H1 (cell line): ENCODE data around the gene BABAM2. TPM values are rescaled to one million over a fixed set of nuclear protein-coding genes. Genes with fewer than 3 reads are reported as not detected.

ENCODE experiments used
- CTCF ChIA-PET: fragments of 300-600 bp; sonication (Branson Sonifier 250); formaldehyde crosslinking; loops from one replicate; lab custom pipeline; 2021; ENCODE audit not compliant: partially characterized antibody; lab: Charles Lee
- POLR2A ChIA-PET: fragments of 300-600 bp; sonication (Branson Sonifier 250); formaldehyde crosslinking; loops from one replicate; lab custom pipeline; 2021; ENCODE audit warnings: inconsistent platforms; ENCODE audit not compliant: partially characterized antibody; lab: Charles Lee
- DNase-seq, 2 experiments: peaks; one replicate each; pipeline versions ENCODE4 v3.0.0 to v3.0.0-alpha.2; 2010 to 2022; ENCODE audit warnings: low spot score in 2 of 2, low read depth in 1 of 2, mixed read lengths in 1 of 2
- FAIRE-seq: peaks from 2 replicates; lab custom pipeline; 2011; peaks lifted over from hg19 to GRCh38; lab: Jason Lieb, UNC
- H2AFZ ChIP-seq: 2 replicates; pipeline ENCODE4 v1.8.1; 2012; ENCODE audit warnings: low read length, inconsistent platforms
- H2AK5ac ChIP-seq: 2 replicates; pipeline ENCODE4 v1.6.1; 2013; ENCODE audit warnings: low read depth, low read length
- H2BK120ac ChIP-seq: replicated peaks from 2 replicates; pipeline ENCODE3; 2013; ENCODE audit warnings: low read depth, low read length, inconsistent platforms
- H2BK12ac ChIP-seq: 2 replicates; pipeline ENCODE4 v1.6.1; 2013; ENCODE audit warnings: low read depth, low read length
- H2BK15ac ChIP-seq: 2 replicates; pipeline ENCODE4 v1.6.1; 2013; ENCODE audit warnings: low read length
- H2BK20ac ChIP-seq: 2 replicates; pipeline ENCODE4 v1.6.1; 2013; ENCODE audit warnings: low read length
- H2BK5ac ChIP-seq: 2 replicates; pipeline ENCODE4 v1.6.1; 2013; ENCODE audit warnings: low read depth, low read length
- H3K14ac ChIP-seq: 2 replicates; pipeline ENCODE4 v1.6.1; 2013; ENCODE audit warnings: inconsistent platforms; ENCODE audit not compliant: insufficient read length
- H3K18ac ChIP-seq: 2 replicates; pipeline ENCODE4 v1.6.1; 2013; ENCODE audit warnings: low read length; ENCODE audit errors: extremely low read depth
- H3K23ac ChIP-seq: 2 replicates; pipeline ENCODE4 v1.6.1; 2013; ENCODE audit warnings: inconsistent platforms; ENCODE audit not compliant: insufficient read length
- H3K23me2 ChIP-seq: 2 replicates; pipeline ENCODE4 v1.6.1; 2013; ENCODE audit warnings: low read depth, low read length
- H3K27ac ChIP-seq: 2 replicates; pipeline ENCODE4 v1.6.1; 2011; ENCODE audit warnings: low read depth, low read length, inconsistent platforms
- H3K27me3 ChIP-seq, 4 experiments: replicated peaks in 1 of 4; 1 replicate in 1 of 4; 2 replicates in 3 of 4; pipeline versions ENCODE4 v1.6.1 to v1.8.1; 2011 to 2013; ENCODE audit warnings: low read length in 3 of 4, mild to moderate bottlenecking in 3 of 4, inconsistent platforms in 2 of 4, mixed read lengths in 2 of 4, moderate library complexity in 1 of 4; ENCODE audit not compliant: control insufficient read depth in 3 of 4, insufficient read depth in 3 of 4; ENCODE audit errors: extremely low read depth in 1 of 4
- H3K36me3 ChIP-seq, 4 experiments: 2 replicates each; pipeline versions ENCODE4 v1.6.1 to v1.8.1; 2011 to 2013; ENCODE audit warnings: mild to moderate bottlenecking in 4 of 4, low read length in 3 of 4, moderate library complexity in 2 of 4, control low read depth in 1 of 4, inconsistent platforms in 1 of 4; ENCODE audit not compliant: insufficient read depth in 4 of 4, control insufficient read depth in 2 of 4
- H3K4ac ChIP-seq: replicated peaks from 2 replicates; pipeline ENCODE3; 2013; ENCODE audit warnings: low read length, low read depth, mixed read lengths, inconsistent platforms; ENCODE audit not compliant: insufficient read length
- H3K4me1 ChIP-seq, 4 experiments: replicated peaks in 1 of 4; 1 replicate in 1 of 4; 2 replicates in 3 of 4; pipeline versions ENCODE4 v1.6.1 to v1.8.1; 2011 to 2013; ENCODE audit warnings: low read length in 3 of 4, inconsistent platforms in 2 of 4, mixed read lengths in 1 of 4; ENCODE audit not compliant: insufficient read depth in 4 of 4, control insufficient read depth in 3 of 4
- H3K4me2 ChIP-seq, 2 experiments: 2 replicates each; pipeline versions ENCODE4 v1.6.1 to v1.8.1; 2011 to 2013; ENCODE audit warnings: low read depth in 2 of 2, low read length in 2 of 2, control low read depth in 1 of 2, inconsistent platforms in 1 of 2, mild to moderate bottlenecking in 1 of 2; ENCODE audit not compliant: insufficient read depth in 1 of 2
- H3K4me3 ChIP-seq, 4 experiments: fragments of 200-600, 300-600 bp in 1 of 4; sonication (generic), shearing (Covaris generic), sonication (Bioruptor Twin) in 1 of 4; 2 replicates each; pipeline versions ENCODE4 v1.5.1 to v1.8.1; 2011 to 2016; ENCODE audit warnings: low read length in 4 of 4, low read depth in 3 of 4, control low read depth in 2 of 4, inconsistent platforms in 2 of 4, mild to moderate bottlenecking in 2 of 4, mixed read lengths in 1 of 4, moderate library complexity in 1 of 4; ENCODE audit not compliant: insufficient read depth in 2 of 4; ENCODE audit errors: extremely low read depth in 1 of 4
- H3K56ac ChIP-seq: replicated peaks from 2 replicates; pipeline ENCODE3; 2013; ENCODE audit warnings: low read depth, mild to moderate bottlenecking, mixed read lengths, low read length, inconsistent platforms; ENCODE audit not compliant: insufficient read length
- H3K79me1 ChIP-seq: 2 replicates; pipeline ENCODE4 v1.6.1; 2013; ENCODE audit warnings: low read depth, low read length, control low read depth
- H3K79me2 ChIP-seq, 2 experiments: 2 replicates each; pipeline versions ENCODE4 v1.6.1 to v1.8.1; 2012 to 2013; ENCODE audit warnings: low read length in 2 of 2, mild to moderate bottlenecking in 2 of 2, inconsistent platforms in 1 of 2; ENCODE audit not compliant: insufficient read depth in 2 of 2, control insufficient read depth in 1 of 2
- H3K9ac ChIP-seq, 4 experiments: replicated peaks in 1 of 4; 1 replicate in 1 of 4; 2 replicates in 3 of 4; pipeline versions ENCODE4 v1.6.1 to v1.8.1; 2011 to 2013; ENCODE audit warnings: low read depth in 3 of 4, low read length in 3 of 4, control low read depth in 2 of 4, mild to moderate bottlenecking in 2 of 4, moderate library complexity in 2 of 4, inconsistent platforms in 1 of 4; ENCODE audit errors: extremely low read depth in 1 of 4
- H3K9me3 ChIP-seq, 2 experiments: 2 replicates each; pipeline versions ENCODE4 v1.6.1 to v1.8.1; 2012 to 2013; ENCODE audit warnings: mild to moderate bottlenecking in 2 of 2, moderate library complexity in 2 of 2, control low read depth in 1 of 2, inconsistent platforms in 1 of 2, low read depth in 1 of 2, low read length in 1 of 2, mixed read lengths in 1 of 2; ENCODE audit not compliant: insufficient read depth in 2 of 2
- H4K20me1 ChIP-seq, 2 experiments: replicated peaks in 1 of 2; 2 replicates each; pipeline versions ENCODE3 to v1.8.1; 2011 to 2013; ENCODE audit warnings: inconsistent platforms in 2 of 2, low read length in 2 of 2, mild to moderate bottlenecking in 1 of 2; ENCODE audit not compliant: insufficient read depth in 2 of 2, control insufficient read depth in 1 of 2
- H4K5ac ChIP-seq: 2 replicates; pipeline ENCODE4 v1.6.1; 2013; ENCODE audit warnings: low read length, low read depth, mixed read lengths, inconsistent platforms; ENCODE audit not compliant: insufficient read length
- H4K8ac ChIP-seq: 2 replicates; pipeline ENCODE4 v1.8.0; 2013; ENCODE audit warnings: mild to moderate bottlenecking, moderate library complexity, low read length, inconsistent platforms; ENCODE audit not compliant: insufficient read depth; ENCODE audit errors: extremely low read depth
- H4K91ac ChIP-seq: replicated peaks from 2 replicates; pipeline ENCODE3; 2013; ENCODE audit warnings: low read length, mixed read lengths, inconsistent platforms; ENCODE audit not compliant: insufficient read length
- BCL11A ChIP-seq, 2 experiments: IDR thresholded peaks; one replicate each; pipeline ENCODE4 v1.6.1; 2011; ENCODE audit warnings: low read depth in 2 of 2, low read length in 2 of 2, mild to moderate bottlenecking in 2 of 2
- GABPA ChIP-seq: IDR thresholded peaks from 2 replicates; pipeline ENCODE4 v1.6.1; 2011; ENCODE audit warnings: mild to moderate bottlenecking, low read length, moderate library complexity, borderline replicate concordance; ENCODE audit not compliant: insufficient read depth
- SIRT6 ChIP-seq: IDR thresholded peaks from one replicate; pipeline ENCODE4 v1.7.1; 2012; ENCODE audit warnings: low read length, inconsistent platforms
- SP1 ChIP-seq: IDR thresholded peaks from 2 replicates; pipeline ENCODE4 v1.6.1; 2011; ENCODE audit warnings: low read depth, low read length
- polyA plus RNA-seq, 7 experiments: library from polyadenylated mRNA; depleted of rRNA in 3 of 7; stranded (reverse) in 5 of 7; unstranded in 2 of 7; fragments of >200 nt in 5 of 7; fragments of 200-250 nt in 2 of 7; gene quantifications; 1 replicate in 5 of 7; 2 replicates in 1 of 7; 4 replicates in 1 of 7; pipeline versions ENCODE4 v1.2.1 to v1.2.3, GENCODE V29; 2011 to 2013; ENCODE audit warnings: missing spikeins in 2 of 7, mixed read lengths in 2 of 7
- total RNA-seq: library from RNA; stranded (reverse); fragmentation: NEBNext Ultra II Directional; extraction: Animal tissue kit (Norgen Biotek cat#: 25700); gene quantifications from 2 replicates; pipeline ENCODE4 v1.2.1, GENCODE V29; 2021

BABAM2 gene
- total and polyA plus RNA-seq, 2 of the 8 experiments (the other 6 are each of a cell fraction or from before 2014, with no cell fraction given), result 15.8 to 20.9 TPM

DNA sequence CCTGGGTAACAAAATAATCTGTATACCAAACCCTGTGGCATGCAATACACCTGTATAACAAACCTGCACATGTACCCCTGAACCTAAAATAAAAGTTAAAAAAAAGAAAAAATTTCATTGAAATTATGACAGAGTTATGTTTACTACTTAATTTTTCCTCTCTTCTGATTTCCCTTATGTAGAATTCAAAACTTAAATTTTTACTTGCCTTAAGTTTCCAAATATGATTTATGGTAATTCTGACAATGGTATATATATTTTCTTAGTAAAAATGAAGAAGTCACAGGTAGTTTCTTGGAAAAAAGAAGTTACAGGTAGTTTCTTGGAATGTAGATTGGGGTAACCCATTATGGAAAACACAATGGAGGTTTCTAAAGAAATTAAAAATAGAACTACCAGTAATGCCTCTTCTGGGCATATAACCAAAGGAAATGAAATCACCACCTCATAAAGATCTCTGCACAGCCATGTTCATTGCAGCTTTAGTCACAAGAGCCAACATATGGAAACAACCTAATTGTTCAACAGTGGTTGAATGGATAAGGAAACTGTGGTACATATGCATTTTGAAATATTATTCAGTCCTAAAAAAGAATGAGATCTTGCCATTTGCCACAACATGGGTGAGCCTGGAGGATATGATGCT lies 164.9 kb downstream of the BABAM2 start:
- Histone ChIP-seq H3K4me3 (no peak overlapping the region), H4K8ac (no peak overlapping the region), H3K56ac (no peak overlapping the region), H3K4me1 (no peaks in the 10 kb centered on the region), H2AK5ac (no peak overlapping the region), H3K4ac (no peak overlapping the region), H2BK20ac (no peak overlapping the region), H4K20me1 (no peaks in the 10 kb centered on the region), H2BK15ac (no peak overlapping the region), H3K23ac (no peak overlapping the region), H3K27ac (no peak overlapping the region), H2BK5ac (no peak overlapping the region), H3K23me2 (no peaks in the 10 kb centered on the region), H3K79me1 (no peaks in the 10 kb centered on the region), H4K5ac (no peak overlapping the region), H3K9me3 (0 out of 4 replicates have a peak, but pooled peaks cover 0 to 2% of the 10 kb centered on the region in 2 experiments), H2BK12ac (no peak overlapping the region), H4K91ac (no peak overlapping the region), H3K4me2 (no peak overlapping the region), H3K36me3 (no peaks in the 10 kb centered on the region), H3K79me2 (no peaks in the 10 kb centered on the region), H3K27me3 (no peaks in the 10 kb centered on the region), H3K14ac (no peak overlapping the region), H3K18ac (no peak overlapping the region), H2AFZ (no peak overlapping the region), H3K9ac (no peak overlapping the region), H2BK120ac (no peak overlapping the region)
- POLR2A ChIA-PET, result no interaction called here
- FAIRE-seq (no peak), DNase-seq (no peak)
- CTCF ChIA-PET, result no interaction called here
- TF ChIP-seq GABPA, result no peak
- TF ChIP-seq SIRT6, result no peak
- TF ChIP-seq BCL11A (IDR thresholded peaks at IDR 0.05; ENCODE audit: low read depth in 2 of 2, low read length in 2 of 2), result no peak
- TF ChIP-seq SP1, result no peak
